DND-41 (cell line): ENCODE data around the gene TCP1.

Experiments used
- ATAC-seq: fragments of 200-7000 bp; cut with Tn5 transposase; 3 replicates; pipeline ENCODE4 v1.9.1; 2021; ENCODE audit warnings: low read depth; ENCODE audit not compliant: insufficient read depth
- DNase-seq: peaks from one replicate; pipeline ENCODE4 v3.0.0-alpha.2; 2020
- H2AFZ ChIP-seq: 2 replicates; pipeline ENCODE4 v1.6.0; 2012; ENCODE audit warnings: low read depth, low read length
- H3K27ac ChIP-seq: 2 replicates; pipeline ENCODE4 v1.5.1; 2012; ENCODE audit warnings: low read length, inconsistent platforms
- H3K27me3 ChIP-seq: fragments of 200-600 bp; sonication (generic); 2 replicates; pipeline ENCODE4 v1.6.0; 2012; ENCODE audit warnings: low read length, mild to moderate bottlenecking, inconsistent platforms; ENCODE audit not compliant: insufficient read depth, poor library complexity
- H3K36me3 ChIP-seq: 2 replicates; pipeline ENCODE4 v1.5.1; 2012; ENCODE audit warnings: low read length, inconsistent platforms; ENCODE audit not compliant: insufficient read depth
- H3K4me1 ChIP-seq: 2 replicates; pipeline ENCODE4 v1.5.1; 2012; ENCODE audit warnings: mild to moderate bottlenecking, low read length; ENCODE audit not compliant: insufficient read depth
- H3K4me2 ChIP-seq: 2 replicates; pipeline ENCODE4 v1.6.0; 2012; ENCODE audit warnings: mild to moderate bottlenecking, moderate library complexity, low read length, inconsistent platforms; ENCODE audit not compliant: insufficient read depth
- H3K4me3 ChIP-seq, 2 experiments: fragments of 200-600 bp in 1 of 2; shearing (Covaris generic) in 1 of 2; 2 replicates each; pipeline ENCODE4 v1.5.1; 2012 to 2016; ENCODE audit warnings: inconsistent platforms in 2 of 2, low read length in 2 of 2, mild to moderate bottlenecking in 2 of 2, low read depth in 1 of 2, moderate library complexity in 1 of 2
- H3K79me2 ChIP-seq: 2 replicates; pipeline ENCODE4 v1.6.0; 2012; ENCODE audit warnings: low read length, inconsistent platforms; ENCODE audit not compliant: insufficient read depth
- H3K9ac ChIP-seq: 2 replicates; pipeline ENCODE4 v1.6.0; 2012; ENCODE audit warnings: low read depth, mild to moderate bottlenecking, inconsistent platforms, low read length, moderate library complexity
- H3K9me3 ChIP-seq: 2 replicates; pipeline ENCODE4 v1.5.1; 2012; ENCODE audit warnings: low read length, moderate library complexity, mild to moderate bottlenecking, inconsistent platforms; ENCODE audit not compliant: insufficient read depth, severe bottlenecking
- H4K20me1 ChIP-seq: 2 replicates; pipeline ENCODE4 v1.6.0; 2012; ENCODE audit warnings: low read length; ENCODE audit not compliant: insufficient read depth
- EZH2 ChIP-seq: IDR thresholded peaks from 3 replicates; pipeline ENCODE4 v1.6.1; 2012; ENCODE audit warnings: borderline replicate concordance, low read depth, mild to moderate bottlenecking, moderate library complexity, low read length, inconsistent platforms; ENCODE audit not compliant: severe bottlenecking
- TF ChIP-seq, protein P1 (sequence below): IDR thresholded peaks from 2 replicates; pipeline ENCODE4 v1.5.1; 2012; ENCODE audit warnings: borderline replicate concordance, low read length, moderate library complexity, mild to moderate bottlenecking; ENCODE audit not compliant: poor library complexity, severe bottlenecking; ENCODE audit errors: extremely low read depth

TCP1 gene

DNA sequence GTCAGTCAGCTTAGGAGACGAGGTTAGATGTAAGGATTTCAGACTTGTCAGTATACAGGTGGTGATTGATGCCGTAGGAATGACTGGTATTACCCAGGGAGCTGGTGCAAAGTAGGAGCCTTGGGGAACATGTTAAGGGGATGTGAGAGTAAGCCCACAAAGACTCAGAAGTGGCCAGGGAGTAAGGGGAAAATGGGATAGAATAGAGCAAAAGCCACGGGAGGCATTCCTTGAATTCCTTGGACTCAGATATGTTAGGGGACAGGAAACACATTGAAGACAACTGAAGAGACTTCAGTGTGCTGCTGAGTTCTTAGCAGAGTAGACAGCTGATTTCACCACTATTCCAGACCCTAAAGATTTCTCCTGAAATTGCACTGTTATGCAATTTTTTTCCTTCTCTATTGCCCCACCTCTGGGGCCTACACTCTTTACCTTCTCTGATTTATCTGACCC is 28.8 kb downstream of the TCP1 start:
- Histone ChIP-seq H3K27me3 (no peaks in the 10 kb centered on the region), H3K79me2 (peaks cover 45% of the 10 kb centered on the region), H3K36me3 (peaks cover 58% of the 10 kb centered on the region), H3K4me2 (peak overlapping the region; percentile 96), H3K4me1 (peaks cover 40% of the 10 kb centered on the region), H2AFZ (peak overlapping the region; percentile 85; the same call in 1 of the 2 replicates), H3K4me3 (peak overlapping the region; percentile 51 to 77), H3K27ac (peak overlapping the region; percentile 82), H3K9me3 (no peaks in the 10 kb centered on the region), H3K9ac (peak overlapping the region; percentile 88), H4K20me1 (no peaks in the 10 kb centered on the region; the same call in 1 of the 2 replicates)
- ATAC-seq (no peak), DNase-seq (no peak)
- TF ChIP-seq EZH2, result no peak
- TF ChIP-seq, protein P1, sequence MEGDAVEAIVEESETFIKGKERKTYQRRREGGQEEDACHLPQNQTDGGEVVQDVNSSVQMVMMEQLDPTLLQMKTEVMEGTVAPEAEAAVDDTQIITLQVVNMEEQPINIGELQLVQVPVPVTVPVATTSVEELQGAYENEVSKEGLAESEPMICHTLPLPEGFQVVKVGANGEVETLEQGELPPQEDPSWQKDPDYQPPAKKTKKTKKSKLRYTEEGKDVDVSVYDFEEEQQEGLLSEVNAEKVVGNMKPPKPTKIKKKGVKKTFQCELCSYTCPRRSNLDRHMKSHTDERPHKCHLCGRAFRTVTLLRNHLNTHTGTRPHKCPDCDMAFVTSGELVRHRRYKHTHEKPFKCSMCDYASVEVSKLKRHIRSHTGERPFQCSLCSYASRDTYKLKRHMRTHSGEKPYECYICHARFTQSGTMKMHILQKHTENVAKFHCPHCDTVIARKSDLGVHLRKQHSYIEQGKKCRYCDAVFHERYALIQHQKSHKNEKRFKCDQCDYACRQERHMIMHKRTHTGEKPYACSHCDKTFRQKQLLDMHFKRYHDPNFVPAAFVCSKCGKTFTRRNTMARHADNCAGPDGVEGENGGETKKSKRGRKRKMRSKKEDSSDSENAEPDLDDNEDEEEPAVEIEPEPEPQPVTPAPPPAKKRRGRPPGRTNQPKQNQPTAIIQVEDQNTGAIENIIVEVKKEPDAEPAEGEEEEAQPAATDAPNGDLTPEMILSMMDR, result no peak

DNA sequence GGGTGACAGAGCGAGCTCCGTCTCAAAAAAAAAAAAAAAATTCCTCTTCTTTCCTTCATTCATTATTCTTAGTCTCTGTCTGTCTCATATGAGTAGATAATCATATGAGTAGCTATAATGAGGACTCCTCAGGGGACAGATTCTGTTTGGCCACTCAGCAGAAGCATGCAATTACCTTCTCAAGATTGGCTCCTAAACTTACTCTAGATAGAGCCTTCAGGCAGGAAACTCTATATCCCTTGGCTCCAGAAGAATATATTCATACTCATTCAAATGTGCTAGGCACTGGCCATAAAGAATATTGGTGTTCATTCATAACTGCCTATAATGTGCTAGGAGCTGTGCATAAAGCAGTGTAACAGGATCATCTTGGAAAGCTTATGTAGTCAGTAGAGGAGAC is 29.8 kb downstream of the TCP1 start:
- Histone ChIP-seq H3K36me3 (peaks cover 60% of the 10 kb centered on the region), H3K27ac (no peak overlapping the region), H3K79me2 (peaks cover 47% of the 10 kb centered on the region), H4K20me1 (no peaks in the 10 kb centered on the region; the same call in 1 of the 2 replicates), H3K9me3 (no peaks in the 10 kb centered on the region), H3K4me2 (no peak overlapping the region), H3K4me1 (peaks cover 36% of the 10 kb centered on the region), H2AFZ (no peak overlapping the region), H3K27me3 (no peaks in the 10 kb centered on the region), H3K4me3 (no peak overlapping the region), H3K9ac (no peak overlapping the region)
- ATAC-seq (no peak), DNase-seq (no peak)
- TF ChIP-seq, protein P1, result no peak
- no peak for TF ChIP-seq EZH2

DNA sequence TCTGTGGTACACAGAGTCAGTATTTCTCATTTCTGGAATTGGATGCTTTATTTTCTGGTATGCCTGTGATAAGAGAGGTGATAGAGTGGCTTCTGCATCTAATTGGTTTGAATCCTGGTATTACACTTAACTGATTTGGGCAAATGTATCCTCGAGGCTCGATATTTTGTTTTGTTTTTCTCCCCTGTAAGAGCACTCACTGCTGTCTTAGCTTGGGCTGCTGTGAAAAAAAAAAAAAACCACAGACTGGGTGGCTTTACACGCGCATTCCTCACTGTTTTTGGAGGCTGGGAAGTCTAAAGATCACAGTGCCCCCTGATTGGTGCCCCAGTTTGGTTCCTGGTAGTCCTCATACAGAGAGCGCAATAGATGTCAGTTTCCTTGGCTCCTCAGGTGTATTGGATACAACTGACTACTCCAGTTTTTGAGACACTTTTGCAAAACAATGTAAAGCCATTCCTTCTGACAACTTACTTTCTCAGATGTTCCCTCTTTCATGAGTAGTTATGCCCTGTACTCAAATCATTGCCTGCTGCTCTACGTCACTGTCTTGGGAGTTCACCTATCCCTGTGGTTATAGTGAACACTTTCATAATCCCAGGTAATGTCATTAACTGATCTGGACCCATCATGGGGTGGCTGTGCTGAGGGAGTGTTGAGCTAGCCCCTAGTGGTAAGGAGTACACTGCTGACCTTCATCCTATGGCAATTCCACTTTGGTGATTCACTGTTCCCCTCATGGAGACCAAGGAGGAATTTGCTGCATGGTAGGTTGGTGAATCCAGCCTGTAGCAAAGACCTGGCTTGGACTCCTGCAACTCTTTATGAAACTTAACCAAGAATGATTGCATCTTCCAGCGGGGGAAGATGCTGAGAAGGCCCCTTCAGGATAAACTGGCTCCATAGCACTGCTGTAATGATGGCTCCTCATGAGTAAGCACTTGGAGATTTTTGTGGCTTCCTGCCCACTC is 31.1 kb downstream of the TCP1 start:
- no peaks in the 10 kb centered on the region for H3K9me3 ChIP-seq
- H3K79me2 ChIP-seq, result peaks cover 43% of the 10 kb centered on the region
- no peak overlapping the region for H2AFZ ChIP-seq
- no peaks in the 10 kb centered on the region for H3K27me3 ChIP-seq
- ATAC-seq, result no peak
- H3K4me1 ChIP-seq, result peaks cover 24% of the 10 kb centered on the region
- H3K4me3 ChIP-seq, result no peak overlapping the region
- no peak overlapping the region for H3K9ac ChIP-seq
- TF ChIP-seq, protein P1, result peak; percentile 14
- TF ChIP-seq EZH2, result no peak
- DNase-seq, result no peak
- H3K27ac ChIP-seq, result no peak overlapping the region
- no peaks in the 10 kb centered on the region; the same call in 1 of the 2 replicates for H4K20me1 ChIP-seq
- H3K4me2 ChIP-seq, result no peak overlapping the region
- H3K36me3 ChIP-seq, result peaks cover 63% of the 10 kb centered on the region
